ENCODE measurements around the gene PDXK. TPM values are rescaled to one million over a fixed set of nuclear protein-coding genes. Genes with fewer than 3 reads are reported as not detected.

The PDXK gene
- total RNA-seq, 1 experiment from 2014 or later, result 45.7 TPM

DNA sequence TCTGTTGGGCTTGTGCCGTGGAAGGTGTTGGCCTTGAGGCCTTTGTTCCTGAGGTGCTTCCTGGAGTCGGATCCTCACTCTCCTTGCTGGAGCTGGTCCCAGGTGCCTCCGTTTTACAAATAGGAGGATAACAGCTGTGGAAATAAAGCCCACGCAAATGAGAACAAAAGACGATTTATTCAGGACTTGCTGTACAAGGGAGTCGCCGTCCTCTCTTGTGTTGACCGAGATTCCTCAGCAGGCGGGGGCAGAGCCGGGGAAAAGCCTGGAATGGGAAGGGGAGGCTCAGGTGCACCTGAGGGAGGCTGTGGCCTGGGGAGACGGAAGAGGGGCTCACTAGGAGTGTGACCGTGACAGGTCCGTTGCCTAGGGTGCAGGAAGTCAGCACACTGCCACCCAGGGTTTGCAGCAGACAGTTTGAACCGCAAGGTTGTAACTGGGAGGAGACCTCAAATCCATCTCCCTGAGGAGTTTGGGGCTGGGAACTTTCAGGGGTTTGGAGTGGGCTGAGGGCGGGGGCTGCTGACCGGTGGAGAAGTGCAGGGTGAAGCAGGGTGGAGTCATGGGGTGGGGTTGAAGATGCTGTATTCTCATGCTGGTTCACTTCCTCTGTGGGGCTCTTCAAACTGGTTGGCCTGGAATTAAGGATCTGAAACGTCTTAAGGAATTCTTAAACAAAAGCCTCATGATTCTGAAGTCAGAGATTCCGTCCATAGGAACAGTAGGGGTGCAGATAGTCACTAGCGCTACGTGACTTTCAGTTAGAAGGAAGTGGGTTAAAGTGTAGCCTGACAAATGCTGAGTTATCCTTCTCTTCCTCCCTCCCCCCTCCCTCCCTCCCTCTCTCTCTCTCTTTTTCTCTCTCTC lies 59.8 kb downstream of the PDXK start:
- no peak for DNase-seq (ENCODE audit: extremely low read depth, low read depth)

- no peak for DNase-seq (ENCODE audit: extremely low read depth, low read depth)
Measured at GRCh38 chr21:43779660-43780059, 60.7 kb downstream of the PDXK start.

- no peak for DNase-seq (ENCODE audit: extremely low read depth, low read depth)
Measured at GRCh38 chr21:43781846-43782245, 62.9 kb downstream of the PDXK start.

GRCh38 chr21:43782431-43783097 lies 63.6 kb downstream of the PDXK start:
- DNase-seq (ENCODE audit: extremely low read depth, low read depth), result no peak

DNA sequence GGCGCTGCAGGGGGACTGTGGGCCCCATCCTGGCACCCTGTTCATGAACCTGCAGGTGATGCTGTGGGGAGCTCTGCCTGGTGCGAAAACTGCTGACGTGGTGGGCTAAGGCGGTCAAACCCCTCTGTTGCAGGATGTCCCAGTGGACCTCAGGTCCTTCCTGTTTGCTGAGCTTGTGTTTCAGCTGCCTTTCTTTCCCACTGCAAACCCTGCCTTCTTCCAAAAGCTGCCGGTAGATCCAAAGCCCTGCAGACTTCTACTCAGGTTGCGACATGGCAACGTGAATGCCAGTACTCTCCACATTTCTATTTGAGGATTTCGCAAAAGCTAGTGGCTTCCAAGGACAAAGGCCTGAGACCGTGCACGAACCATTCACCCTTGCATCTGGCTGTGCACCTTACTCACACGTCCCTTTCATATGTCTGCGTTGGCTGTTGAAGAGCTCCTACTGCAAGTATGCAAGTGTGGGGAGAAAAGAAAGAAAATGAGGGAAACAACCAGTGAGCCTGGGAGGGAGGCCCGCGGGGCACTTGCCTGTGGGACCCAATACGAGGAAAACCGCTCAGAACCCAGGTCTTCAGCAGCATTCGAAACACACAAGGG lies 64.3 kb downstream of the PDXK start:
- no peak for DNase-seq (ENCODE audit: extremely low read depth, low read depth)

GRCh38 chr21:43785134-43785533 lies 66.2 kb downstream of the PDXK start:
- DNase-seq (ENCODE audit: extremely low read depth, low read depth), result no peak

DNA sequence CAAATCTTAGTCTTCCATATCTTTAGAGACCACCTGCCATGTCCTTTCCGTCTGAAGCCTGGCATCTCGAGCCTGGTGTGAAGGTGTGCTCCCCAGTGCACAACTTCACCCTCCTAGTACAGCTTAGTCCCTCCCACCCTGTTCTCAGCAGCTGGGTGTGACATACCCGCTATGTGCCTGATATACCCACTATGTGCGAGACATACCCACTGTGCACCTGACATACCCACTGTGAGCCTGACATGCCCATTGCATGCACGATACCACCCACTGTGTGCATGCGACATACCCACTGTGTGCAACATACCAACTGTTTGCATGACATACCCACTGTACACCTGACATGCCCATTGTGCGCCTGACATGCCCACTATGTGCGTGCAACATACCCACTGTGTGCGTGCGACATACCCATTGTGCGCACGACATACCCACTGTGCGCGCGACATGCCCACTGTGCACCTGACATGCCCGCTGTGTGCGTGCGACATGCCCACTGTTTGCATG lies 67.4 kb downstream of the PDXK start:
- DNase-seq (ENCODE audit: extremely low read depth, low read depth), result no peak

DNA sequence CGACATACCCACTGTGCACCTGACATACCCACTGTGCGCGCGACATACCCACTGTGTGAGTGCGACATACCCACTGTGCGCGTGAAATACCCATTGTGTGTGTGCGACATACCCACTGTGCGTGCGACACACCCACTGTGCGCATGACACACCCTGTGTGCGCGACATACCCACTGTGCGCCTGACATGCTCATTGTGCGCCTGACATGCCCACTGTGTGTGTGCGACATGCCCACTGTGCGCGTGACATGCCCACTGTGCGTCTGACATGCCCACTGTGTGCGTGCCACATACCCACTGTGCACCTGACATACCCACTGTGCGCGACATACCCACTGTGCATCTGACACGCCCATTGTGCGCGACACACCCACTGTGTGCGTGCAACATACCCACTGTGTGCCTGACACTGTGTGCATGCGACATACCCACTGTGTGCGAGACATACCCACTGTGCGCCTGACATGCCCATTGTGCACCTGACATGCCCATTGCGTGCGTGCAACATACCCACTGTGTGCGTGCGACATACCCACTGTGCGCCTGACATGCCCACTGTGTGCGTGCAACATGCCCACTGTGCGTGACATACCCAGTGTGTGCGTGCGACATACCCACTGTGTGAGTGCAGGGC lies 68.0 kb downstream of the PDXK start:
- DNase-seq (ENCODE audit: extremely low read depth, low read depth), result no peak

- DNase-seq (ENCODE audit: extremely low read depth, low read depth), result peak; percentile 80
Measured at GRCh38 chr21:43789276-43790009, 70.5 kb downstream of the PDXK start, which contains the start of gene RRP1. Gene RRP1 (plus strand): TSS chr21:43789577. CDS start chr21:43789630, 53 bp downstream.

DNA sequence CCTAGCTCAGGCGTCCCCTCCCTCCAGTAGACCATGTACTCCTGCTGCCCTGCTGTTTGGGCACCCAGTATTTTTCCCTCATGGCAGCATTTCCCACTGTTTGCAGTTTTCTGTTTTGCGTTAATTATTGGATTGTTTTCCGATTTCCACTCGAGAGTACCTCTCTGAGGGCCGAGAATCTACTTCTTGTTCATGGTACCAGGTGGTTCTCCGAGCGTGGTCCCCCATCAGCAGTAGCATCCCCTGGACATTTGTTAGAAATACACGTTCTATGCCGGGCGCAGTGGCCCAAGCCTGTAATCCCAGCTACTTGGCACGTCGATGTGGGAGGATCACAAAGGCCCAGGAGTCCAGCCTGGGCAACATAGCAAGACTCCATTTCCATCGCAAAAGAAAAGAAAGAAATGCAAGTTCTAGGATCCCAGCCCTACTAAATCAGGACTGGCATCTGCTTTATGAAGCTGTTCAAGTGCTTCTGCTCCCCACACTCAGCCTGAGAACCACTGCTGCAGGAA lies 71.1 kb downstream of the PDXK start:
- DNase-seq (ENCODE audit: extremely low read depth, low read depth), result no peak

- no peak for DNase-seq (ENCODE audit: extremely low read depth, low read depth)
Measured at GRCh38 chr21:43792406-43792805, 73.5 kb downstream of the PDXK start.

DNA sequence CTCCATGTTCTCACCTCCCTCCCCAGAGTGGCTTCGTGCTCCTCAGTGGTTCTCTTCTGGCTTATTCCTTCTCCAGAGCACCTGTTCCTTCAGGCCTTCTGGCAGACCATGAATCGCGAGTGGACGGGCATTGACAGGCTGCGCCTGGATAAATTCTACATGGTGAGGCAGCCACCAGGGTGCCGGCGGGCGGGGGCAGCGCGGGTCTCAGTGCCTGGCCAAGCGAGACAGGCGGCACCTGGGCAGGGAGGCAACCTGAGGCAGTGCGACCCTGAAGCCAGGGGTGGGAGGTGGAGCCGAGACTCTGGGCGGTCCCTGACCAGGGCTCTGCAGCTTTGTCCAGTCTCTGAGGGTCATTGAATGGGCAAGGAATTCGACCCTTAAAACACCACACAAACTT lies 74.3 kb downstream of the PDXK start:
- DNase-seq (ENCODE audit: extremely low read depth, low read depth), result no peak

GRCh38 chr21:43794311-43794710 lies 75.4 kb downstream of the PDXK start:
- no peak for DNase-seq (ENCODE audit: extremely low read depth, low read depth)

DNA sequence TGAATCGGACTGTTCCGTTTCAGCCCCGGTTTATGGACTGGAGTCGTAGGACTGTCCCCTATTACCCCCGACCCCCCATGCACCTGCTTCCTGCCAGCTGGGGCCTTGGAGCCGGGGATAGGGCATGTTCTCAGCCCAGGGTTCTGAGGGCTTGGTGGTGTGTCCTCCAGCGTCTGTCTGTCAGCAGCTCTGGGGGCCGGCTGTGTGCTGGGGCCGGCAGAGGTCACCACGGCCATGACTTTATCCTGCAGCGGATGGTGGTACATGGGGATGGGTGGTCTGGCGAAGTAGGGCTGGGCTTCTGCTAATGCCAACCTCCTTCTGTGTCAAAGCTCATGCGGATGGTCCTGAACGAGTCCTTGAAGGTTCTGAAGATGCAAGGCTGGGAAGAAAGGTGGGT lies 75.9 kb downstream of the PDXK start:
- DNase-seq (ENCODE audit: extremely low read depth, low read depth), result no peak

DNA sequence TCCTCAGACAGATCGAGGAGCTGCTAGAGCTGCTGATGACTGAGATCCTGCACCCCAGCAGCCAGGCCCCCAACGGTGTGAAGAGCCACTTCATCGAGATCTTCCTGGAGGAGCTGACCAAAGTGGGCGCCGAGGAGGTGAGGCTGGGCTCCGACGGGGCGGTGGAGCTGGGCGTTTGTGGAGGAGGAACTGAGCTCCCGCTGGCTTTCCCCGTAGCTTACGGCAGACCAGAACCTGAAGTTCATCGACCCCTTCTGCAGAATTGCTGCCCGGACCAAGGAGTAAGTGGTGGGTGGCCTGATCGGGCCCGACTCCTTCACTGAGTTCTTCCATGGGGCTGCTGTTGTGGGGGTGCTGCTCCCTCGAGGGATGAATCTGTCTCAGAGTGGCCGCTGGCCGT lies 78.5 kb downstream of the PDXK start:
- DNase-seq (ENCODE audit: extremely low read depth, low read depth), result no peak

DNA sequence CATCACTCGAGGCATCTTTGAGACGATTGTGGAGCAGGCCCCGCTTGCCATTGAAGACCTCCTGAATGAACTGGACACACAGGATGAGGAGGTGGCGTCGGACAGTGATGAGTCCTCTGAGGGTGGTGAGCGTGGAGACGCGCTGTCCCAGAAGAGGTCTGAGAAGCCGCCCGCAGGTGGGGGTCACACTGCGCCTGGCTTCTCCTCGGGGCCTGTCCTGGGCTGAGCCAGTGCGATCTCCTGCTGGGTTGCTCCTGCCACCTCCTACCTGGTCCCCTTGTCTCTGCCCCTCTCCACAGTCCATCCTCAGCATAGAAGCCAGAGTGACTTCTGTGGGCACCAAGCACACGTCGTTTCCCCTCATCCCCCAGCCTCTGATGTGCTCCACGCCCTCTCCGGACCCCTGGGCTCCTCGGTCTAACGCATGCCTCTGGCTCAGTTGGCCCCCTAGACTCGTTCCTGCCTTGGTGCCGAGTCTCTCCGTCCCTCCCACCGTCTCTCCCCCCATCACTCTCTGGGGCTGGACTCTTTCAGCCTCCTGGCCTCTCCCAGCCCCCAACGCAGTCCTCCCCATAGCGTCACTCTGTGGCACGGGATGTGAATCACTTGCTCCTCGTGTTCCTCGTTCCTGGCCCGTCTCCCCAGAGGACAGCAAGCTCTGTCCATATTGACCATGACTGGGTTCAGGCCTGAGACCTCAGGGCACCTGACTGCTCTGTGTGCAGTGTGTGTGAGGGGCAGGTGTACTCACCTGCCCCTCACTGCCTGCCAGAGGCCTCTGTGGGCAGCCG lies 79.2 kb downstream of the PDXK start:
- no peak for DNase-seq (ENCODE audit: extremely low read depth, low read depth)

DNA sequence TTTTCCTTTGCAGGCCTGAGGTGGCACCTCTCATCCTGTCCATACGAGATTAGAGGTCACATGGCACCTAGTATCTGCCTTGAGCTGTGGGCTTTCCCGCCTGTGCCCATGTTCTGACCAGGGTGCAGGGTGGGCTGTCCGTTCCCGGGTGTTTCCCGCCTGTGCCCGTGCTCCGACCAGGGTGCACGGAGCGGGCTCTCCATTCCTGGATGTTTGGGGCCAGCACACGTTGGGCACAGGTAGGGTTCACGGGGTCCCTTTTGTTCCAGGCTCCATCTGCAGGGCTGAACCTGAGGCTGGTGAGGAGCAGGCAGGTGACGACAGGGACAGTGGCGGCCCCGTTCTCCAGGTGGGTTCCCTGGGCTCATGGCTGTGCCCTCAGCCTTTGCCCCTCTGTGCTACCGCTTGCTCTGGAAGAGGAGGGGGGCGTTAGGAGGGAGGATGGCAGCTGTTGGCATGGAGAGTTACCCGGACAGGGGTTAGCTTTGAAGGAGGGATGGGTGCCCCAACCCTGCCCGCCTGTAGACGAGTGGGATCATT lies 80.4 kb downstream of the PDXK start:
- no peak for DNase-seq (ENCODE audit: extremely low read depth, low read depth)

DNA sequence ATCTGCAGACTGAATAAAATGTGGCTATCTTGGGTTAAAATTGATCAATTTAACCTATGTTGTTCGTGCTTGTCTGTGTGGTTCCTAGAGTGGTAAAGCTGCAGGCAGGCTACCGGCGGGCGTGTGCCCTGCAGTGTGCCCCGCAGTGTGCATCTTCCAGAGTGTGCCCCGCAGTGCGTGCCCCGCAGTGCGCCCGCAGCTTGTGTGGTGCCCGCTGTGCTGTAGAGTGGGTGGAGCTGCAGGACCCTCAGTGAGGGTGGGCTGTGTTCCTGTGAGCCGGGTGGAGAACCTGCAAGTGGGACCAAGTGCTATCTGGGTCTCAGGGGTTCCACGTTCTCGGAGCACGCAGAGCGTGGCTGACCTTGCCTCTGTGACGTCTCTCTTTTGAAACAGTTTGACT lies 81.2 kb downstream of the PDXK start:
- DNase-seq (ENCODE audit: extremely low read depth, low read depth), result no peak

DNA sequence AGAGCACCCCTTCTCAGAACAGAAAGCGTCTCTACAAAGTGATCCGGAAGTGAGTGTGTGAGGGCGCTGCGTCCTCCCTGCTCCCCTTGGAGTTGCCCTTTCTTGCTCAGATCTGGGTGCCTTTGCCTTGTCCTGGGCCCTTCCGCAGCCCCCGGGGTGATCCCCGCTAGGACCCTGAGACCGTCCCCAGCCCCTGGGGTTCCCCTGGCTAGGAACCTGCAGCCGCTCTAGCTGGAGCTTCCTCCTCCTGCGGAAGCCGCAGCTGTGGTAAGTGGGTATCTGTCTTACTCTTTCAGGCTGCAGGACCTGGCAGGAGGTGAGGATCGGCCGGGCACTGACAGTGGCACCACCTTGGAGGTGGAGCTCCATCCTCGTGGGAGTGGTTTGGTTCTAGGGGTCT lies 81.6 kb downstream of the PDXK start:
- no peak for DNase-seq (ENCODE audit: extremely low read depth, low read depth)

Measured in NCI-H460 (cell line).